NAMALWA (cell line): ENCODE results near the gene KLF6.

Source experiments
- DNase-seq: peaks from one replicate; pipeline ENCODE4 v3.0.0-alpha.2; 2015; ENCODE audit warnings: low spot score

KLF6 gene

GRCh38 chr10:3784510-3785250 lies at the start of gene KLF6:
TSS of gene KLF6 (minus strand) at chr10:3785209. CDS start at chr10:3785014, 195 bp downstream.
- DNase-seq = peak; percentile 52

- no peak for DNase-seq
Observed at GRCh38 chr10:3834404-3834803, 49.4 kb upstream of the KLF6 start.

GRCh38 chr10:3833046-3833445 lies 48.0 kb upstream of the KLF6 start:
- DNase-seq = no peak

- no peak for DNase-seq
Observed at GRCh38 chr10:3832022-3832786, 47.2 kb upstream of the KLF6 start.

GRCh38 chr10:3831608-3832007 lies 46.6 kb upstream of the KLF6 start:
- no peak for DNase-seq

GRCh38 chr10:3830946-3831345 lies 45.9 kb upstream of the KLF6 start:
- no peak for DNase-seq

GRCh38 chr10:3829156-3830050 lies 44.4 kb upstream of the KLF6 start:
- DNase-seq = no peak

- DNase-seq = peak; percentile 29
Observed at GRCh38 chr10:3828404-3829155, 43.6 kb upstream of the KLF6 start.

- DNase-seq = no peak
Observed at GRCh38 chr10:3827768-3828403, 42.9 kb upstream of the KLF6 start.

GRCh38 chr10:3827266-3827665 lies 42.3 kb upstream of the KLF6 start:
- no peak for DNase-seq

- no peak for DNase-seq
Observed at GRCh38 chr10:3825862-3826351, 40.9 kb upstream of the KLF6 start.

GRCh38 chr10:3825244-3825643 lies 40.2 kb upstream of the KLF6 start:
- DNase-seq = no peak

- no peak for DNase-seq
Observed at GRCh38 chr10:3822541-3823330, 37.7 kb upstream of the KLF6 start.

GRCh38 chr10:3820255-3820654 lies 35.2 kb upstream of the KLF6 start:
- no peak for DNase-seq

- DNase-seq = no peak
Observed at GRCh38 chr10:3816995-3817394, 32.0 kb upstream of the KLF6 start.

- no peak for DNase-seq
Observed at GRCh38 chr10:3814838-3815220, 29.8 kb upstream of the KLF6 start.

- DNase-seq = no peak
Observed at GRCh38 chr10:3813986-3814837, 29.2 kb upstream of the KLF6 start.

- no peak for DNase-seq
Observed at GRCh38 chr10:3813267-3813666, 28.3 kb upstream of the KLF6 start.

- no peak for DNase-seq
Observed at GRCh38 chr10:3812141-3812540, 27.1 kb upstream of the KLF6 start.
